Adipocyte (in vitro differentiated cells): ENCODE results near the gene RNF14.

ENCODE experiments used
- DNase-seq: peaks from one replicate; pipeline ENCODE4 v3.0.0-alpha.2; 2015; ENCODE audit warnings: low read depth
- H3K27me3 ChIP-seq: replicated peaks from 2 replicates; pipeline ENCODE4 v1.7.0; 2013; ENCODE audit warnings: mild to moderate bottlenecking, low read length, moderate library complexity; ENCODE audit not compliant: control insufficient read depth, insufficient read depth
- H3K36me3 ChIP-seq: 2 replicates; pipeline ENCODE4 v1.7.0; 2013; ENCODE audit warnings: low read length, mild to moderate bottlenecking, moderate library complexity; ENCODE audit not compliant: control insufficient read depth, insufficient read depth, severe bottlenecking
- H3K4me1 ChIP-seq: 2 replicates; pipeline ENCODE4 v1.7.0; 2013; ENCODE audit warnings: mild to moderate bottlenecking, low read length, moderate library complexity; ENCODE audit not compliant: control insufficient read depth, insufficient read depth
- H3K4me3 ChIP-seq: 2 replicates; pipeline ENCODE4 v1.7.0; 2013; ENCODE audit warnings: mild to moderate bottlenecking, low read length, moderate library complexity
- H3K9ac ChIP-seq: 2 replicates; pipeline ENCODE4 v1.7.0; 2013; ENCODE audit warnings: mild to moderate bottlenecking, low read length, moderate library complexity
- H3K9me3 ChIP-seq: 2 replicates; pipeline ENCODE4 v1.7.0; 2013; ENCODE audit warnings: mild to moderate bottlenecking, low read length, moderate library complexity; ENCODE audit not compliant: control insufficient read depth

The RNF14 gene

DNA sequence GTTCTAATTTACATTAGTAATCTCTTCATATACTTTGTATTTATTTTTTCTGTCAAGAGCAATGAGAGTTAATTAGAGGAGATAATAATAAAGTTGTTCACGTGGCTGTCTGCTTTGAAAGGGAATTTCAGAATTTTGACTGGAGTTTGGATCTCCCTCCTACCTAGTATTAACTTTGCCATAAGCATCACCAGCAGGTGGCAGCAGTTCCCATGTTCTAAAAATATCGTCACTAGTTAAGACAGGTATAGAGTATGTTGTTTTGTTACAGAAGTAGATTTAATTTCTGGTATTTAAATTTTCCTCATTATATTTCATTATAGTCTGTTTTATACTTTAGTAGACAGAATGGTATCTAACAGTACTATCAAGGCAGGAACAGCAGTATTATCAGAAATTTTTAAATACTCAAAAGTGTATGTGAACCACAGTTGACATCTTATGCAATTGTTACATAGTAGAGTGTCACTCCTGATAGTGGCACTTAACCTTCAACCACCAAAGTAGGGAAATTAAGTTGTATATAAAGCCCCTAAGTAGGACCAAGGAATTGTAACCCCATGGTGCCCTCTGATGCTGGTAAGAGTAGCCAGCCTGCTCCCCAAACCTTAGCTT is 23.6 kb downstream of the RNF14 start:
- H3K9ac ChIP-seq, result no peak overlapping the region
- H3K9me3 ChIP-seq, result no peaks in the 10 kb centered on the region
- no peak overlapping the region for H3K4me3 ChIP-seq
- peaks cover 18% of the 10 kb centered on the region for H3K4me1 ChIP-seq
- no peaks in the 10 kb centered on the region for H3K27me3 ChIP-seq
- H3K36me3 ChIP-seq, result peaks cover 51% of the 10 kb centered on the region
- peak; percentile 85 for DNase-seq

DNA sequence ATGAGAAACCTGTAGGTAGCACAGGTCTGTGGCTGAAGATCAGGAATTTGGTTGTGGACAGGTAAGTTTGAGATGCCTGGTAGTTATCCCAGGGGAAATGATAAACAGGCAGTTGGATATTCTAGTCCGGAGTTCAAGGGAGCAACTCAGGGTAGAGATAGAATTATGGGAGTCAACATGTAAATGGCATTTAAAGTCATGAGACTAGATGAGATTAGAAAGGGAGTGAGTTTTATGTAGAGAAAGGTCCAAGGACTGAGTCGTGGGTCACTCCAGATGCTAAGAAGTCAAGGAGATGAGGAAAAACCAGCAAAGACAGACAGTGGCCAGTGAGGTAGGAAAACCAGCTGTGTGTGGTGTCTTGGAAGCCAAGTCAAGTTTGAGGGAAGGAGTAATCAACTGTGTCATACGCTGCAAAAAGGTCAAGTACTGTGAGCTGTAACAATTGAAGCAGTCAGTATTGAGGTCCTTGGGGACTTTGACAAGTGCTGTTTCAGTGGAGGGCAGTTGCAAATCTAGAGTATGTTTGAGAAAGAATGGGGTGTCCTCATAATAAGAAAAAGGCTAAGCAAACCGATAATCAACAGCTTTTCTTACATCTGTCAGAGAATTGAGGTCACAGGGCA is 25.7 kb downstream of the RNF14 start:
- Histone ChIP-seq H3K27me3 (no peaks in the 10 kb centered on the region), H3K4me1 (peaks cover 15% of the 10 kb centered on the region), H3K4me3 (no peak overlapping the region), H3K36me3 (peaks cover 47% of the 10 kb centered on the region), H3K9me3 (no peaks in the 10 kb centered on the region), H3K9ac (no peak overlapping the region)
- no peak for DNase-seq

DNA sequence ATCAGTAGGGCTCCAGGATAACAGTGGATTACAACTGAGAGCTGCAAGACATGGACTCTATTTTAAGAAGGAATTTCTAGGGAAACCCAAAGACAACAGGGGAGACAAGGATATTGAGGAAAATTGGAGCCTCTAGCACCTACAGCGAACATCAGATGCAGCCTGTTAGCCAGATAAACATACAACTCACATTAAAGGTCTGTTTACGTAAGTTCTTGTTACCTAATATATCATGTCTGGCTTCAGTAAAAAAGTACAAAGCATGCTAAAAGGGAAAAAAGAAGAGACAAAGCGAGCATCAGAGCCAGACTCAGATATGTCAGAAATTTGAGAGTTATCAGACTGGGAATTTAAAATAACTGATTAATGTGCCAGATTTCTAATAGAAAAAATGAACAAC is 26.8 kb downstream of the RNF14 start:
- no peak for DNase-seq
- no peaks in the 10 kb centered on the region for H3K27me3 ChIP-seq
- no peak overlapping the region for H3K4me3 ChIP-seq
- no peaks in the 10 kb centered on the region for H3K9me3 ChIP-seq
- H3K9ac ChIP-seq, result no peak overlapping the region
- peaks cover 15% of the 10 kb centered on the region for H3K4me1 ChIP-seq
- H3K36me3 ChIP-seq, result peaks cover 48% of the 10 kb centered on the region

DNA sequence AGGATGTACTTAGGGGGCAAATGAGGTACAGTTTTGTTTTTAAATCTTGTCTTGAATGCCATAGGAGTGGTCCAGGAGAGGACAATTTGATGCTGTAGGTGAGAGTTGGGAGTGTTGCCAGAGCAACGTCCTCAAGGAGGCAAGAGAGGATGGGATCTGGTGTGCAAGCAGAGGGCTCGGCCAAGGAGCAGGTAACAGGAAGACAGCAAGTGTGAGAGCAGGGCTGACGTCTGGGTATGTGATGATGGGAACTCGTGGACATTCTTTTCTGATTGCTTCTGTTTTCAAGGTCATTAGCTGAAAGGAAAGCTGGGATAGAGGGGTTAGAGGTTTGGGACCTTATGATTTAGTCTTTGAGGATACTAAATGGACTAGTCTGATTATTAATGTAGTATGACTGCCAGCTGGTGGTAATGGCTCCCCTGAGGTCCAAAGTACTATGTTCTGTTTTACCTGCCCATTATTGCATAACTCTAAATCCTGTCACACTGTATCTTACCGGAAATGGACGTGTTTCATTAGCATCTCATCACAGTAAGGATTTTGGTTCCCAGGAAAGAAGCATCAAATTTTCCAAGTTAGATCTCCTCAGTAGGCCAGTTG is 28.6 kb downstream of the RNF14 start:
- Histone ChIP-seq H3K9me3 (no peaks in the 10 kb centered on the region), H3K27me3 (no peaks in the 10 kb centered on the region), H3K4me3 (no peak overlapping the region), H3K36me3 (peaks cover 60% of the 10 kb centered on the region), H3K4me1 (peaks cover 15% of the 10 kb centered on the region), H3K9ac (no peak overlapping the region)
- DNase-seq, result no peak

DNA sequence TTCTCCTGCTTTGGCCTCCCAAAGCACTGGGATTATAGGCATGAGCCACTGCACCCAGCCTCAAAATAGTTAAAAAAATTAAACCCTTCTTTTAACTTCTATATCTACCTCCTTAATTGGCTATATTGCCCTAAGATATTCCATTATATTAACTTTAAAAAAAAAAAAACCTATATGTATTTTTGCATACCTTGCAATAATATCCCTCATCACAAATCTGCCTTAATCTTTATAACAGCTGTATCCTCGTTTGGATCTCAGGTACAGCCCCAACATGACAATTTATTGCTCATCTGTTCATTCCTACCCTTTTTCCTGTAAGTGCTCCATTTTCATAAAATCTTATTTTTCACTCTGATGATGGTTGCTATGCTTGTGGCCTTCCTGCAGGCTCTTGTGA is 31.3 kb downstream of the RNF14 start:
- no peaks in the 10 kb centered on the region for H3K9me3 ChIP-seq
- H3K4me3 ChIP-seq, result no peak overlapping the region
- H3K27me3 ChIP-seq, result no peaks in the 10 kb centered on the region
- H3K36me3 ChIP-seq, result peaks cover 69% of the 10 kb centered on the region
- DNase-seq, result no peak
- peaks cover under 1% of the 10 kb centered on the region for H3K4me1 ChIP-seq
- no peak overlapping the region for H3K9ac ChIP-seq

DNA sequence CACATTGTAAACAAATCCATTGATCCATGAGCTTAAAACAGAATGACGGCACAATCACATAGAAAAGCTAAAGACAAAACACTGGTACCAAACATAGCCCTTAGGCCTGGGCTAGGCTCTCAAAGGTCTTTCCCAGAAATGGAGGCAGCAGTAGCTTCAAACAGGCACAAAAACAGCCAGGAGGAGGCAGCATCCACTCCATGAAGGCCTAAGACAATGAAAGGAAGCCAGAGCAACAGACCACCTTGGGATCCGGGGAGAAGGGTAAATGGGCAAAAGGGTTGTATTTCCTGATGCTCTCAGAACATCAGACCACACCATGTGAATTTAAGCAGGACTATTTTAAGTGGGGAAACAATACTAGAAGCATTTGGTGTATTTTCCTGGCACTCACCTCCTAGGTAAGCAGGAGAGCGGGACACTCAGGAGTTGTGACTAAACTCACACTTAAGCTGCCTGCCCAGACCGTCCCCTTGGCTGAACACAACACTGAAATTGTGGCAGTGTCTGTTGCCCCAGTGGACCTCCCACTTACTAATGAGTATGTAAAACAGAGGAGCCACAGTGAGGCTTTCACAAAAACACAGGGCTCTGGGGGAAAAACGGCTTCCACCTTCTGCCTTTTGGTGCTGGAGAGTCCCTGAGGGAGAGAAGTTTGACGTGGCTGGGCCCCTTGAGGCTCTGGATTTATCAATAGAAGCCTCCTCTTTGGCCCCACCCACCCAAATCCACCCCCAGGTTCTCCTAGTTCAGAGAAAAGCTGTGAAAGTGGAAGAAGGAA is 32.0 kb downstream of the RNF14 start:
- no peaks in the 10 kb centered on the region for H3K9me3 ChIP-seq
- no peak overlapping the region for H3K4me3 ChIP-seq
- peak; percentile 13 for DNase-seq
- no peaks in the 10 kb centered on the region for H3K27me3 ChIP-seq
- H3K4me1 ChIP-seq, result no peaks in the 10 kb centered on the region
- peaks cover 75% of the 10 kb centered on the region for H3K36me3 ChIP-seq
- H3K9ac ChIP-seq, result peak overlapping the region; percentile 15

DNA sequence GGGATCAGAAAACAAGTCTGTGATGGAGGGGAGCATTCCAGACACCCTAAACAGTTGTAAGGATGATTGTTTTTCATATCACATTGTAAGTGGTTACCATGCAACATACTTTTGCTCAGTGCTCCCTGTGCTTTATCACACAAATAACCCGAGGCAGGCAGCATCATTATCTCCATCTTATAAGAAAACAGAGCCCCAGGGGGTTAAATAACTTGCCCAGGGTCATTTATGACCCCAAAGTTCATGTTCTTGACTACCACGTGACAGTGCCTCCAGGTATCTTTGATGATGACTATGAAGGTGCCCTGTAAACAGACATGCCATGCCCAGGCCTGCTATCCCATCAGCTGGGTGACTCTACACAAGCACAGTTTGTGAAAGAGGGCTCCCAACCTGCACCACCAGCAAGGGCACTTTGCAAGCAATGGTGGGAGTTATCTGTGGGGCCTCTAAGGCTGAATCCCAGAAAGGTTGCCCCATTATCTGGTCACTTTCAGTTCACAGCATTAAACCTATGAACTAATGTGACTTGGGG is 34.4 kb downstream of the RNF14 start:
- Histone ChIP-seq H3K27me3 (no peaks in the 10 kb centered on the region), H3K4me3 (no peak overlapping the region), H3K9me3 (no peaks in the 10 kb centered on the region), H3K36me3 (peaks cover 64% of the 10 kb centered on the region), H3K4me1 (no peaks in the 10 kb centered on the region), H3K9ac (no peak overlapping the region)
- no peak for DNase-seq

DNA sequence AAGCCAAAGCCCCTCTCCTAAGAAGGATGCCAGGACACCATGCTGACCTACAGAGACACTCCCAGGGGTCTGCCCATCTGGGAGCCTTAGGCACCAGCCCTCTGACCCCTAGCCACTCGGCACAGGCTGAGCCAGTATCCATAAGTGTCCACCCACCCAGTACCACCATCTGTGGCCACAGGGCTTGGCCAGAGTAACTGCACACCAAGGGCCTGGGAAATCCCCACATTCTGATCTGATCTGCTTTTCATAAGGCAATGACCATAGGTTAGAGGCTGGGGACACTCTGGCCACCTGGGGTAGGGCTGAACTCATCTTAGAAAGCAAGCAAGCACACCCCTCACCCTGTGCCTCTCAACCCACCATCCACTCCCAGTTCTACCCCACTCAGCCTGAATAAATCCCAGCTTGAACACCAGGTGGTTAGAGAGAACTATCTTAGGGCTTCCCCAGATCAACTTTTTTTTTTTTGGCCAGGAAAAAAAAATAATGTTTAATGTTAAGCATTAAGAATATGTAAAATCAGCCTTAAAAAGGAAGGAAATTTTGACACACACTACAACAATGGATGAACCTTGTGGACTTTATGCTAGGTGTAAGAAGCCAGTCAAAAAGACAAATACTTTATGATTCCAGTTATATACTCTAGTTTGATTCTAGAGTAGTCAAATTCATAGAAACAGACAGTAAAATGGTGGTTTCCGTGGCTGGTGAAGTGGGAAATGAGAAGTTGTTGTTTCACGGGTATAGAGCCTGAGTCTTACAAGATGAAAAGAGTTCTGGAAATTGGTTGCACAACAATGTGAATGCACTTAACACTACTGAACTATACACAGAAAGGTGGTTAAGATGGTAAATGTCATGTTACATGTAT is 37.7 kb downstream of the RNF14 start:
- Histone ChIP-seq H3K27me3 (no peaks in the 10 kb centered on the region), H3K9ac (no peak overlapping the region), H3K4me3 (no peak overlapping the region), H3K36me3 (peaks cover 49% of the 10 kb centered on the region), H3K4me1 (no peaks in the 10 kb centered on the region), H3K9me3 (no peaks in the 10 kb centered on the region)
- no peak for DNase-seq

DNA sequence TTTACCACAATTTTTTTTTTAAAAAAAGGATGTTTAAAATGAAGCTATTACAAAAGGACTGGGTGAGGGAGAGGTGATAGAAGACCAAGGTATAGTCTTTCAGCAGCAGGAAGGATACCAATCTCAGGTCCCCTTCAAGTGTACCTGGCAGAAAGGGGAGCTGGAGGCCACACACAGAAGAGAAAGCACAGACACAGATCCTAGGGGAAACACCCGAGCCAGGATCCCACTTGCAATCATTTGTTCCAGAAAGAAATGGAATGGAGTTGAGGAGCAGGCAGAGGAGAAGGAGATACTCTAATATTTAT is 38.3 kb downstream of the RNF14 start:
- no peaks in the 10 kb centered on the region for H3K27me3 ChIP-seq
- H3K9me3 ChIP-seq, result no peaks in the 10 kb centered on the region
- DNase-seq, result no peak
- H3K9ac ChIP-seq, result no peak overlapping the region
- peaks cover 44% of the 10 kb centered on the region for H3K36me3 ChIP-seq
- no peak overlapping the region for H3K4me3 ChIP-seq
- peaks cover 4% of the 10 kb centered on the region for H3K4me1 ChIP-seq

DNA sequence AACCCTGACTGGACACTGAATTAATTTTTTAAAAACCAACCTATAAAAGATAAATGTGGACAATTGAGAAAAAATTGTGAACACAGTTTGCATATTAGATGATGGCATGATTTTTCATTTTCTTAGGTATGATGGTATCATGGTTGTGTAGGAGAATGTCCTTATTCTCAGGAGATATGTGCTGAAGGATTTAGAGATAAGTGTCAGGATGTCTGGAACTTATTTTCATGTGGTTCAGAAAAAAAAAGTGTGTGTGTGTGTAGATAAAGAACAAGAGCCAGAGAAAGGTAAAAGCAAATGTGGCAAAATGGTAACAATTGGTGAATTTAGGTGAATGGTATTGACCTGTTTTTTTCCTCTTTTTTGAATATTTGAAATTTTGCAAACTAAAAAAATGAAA is 39.9 kb downstream of the RNF14 start:
- H3K36me3 ChIP-seq, result peaks cover 28% of the 10 kb centered on the region

More for the DNA sequence above, 39.9 kb downstream of the RNF14 start:
- Histone ChIP-seq H3K27me3 (no peaks in the 10 kb centered on the region), H3K4me1 (peaks cover 16% of the 10 kb centered on the region), H3K4me3 (no peak overlapping the region), H3K9me3 (no peaks in the 10 kb centered on the region), H3K9ac (no peak overlapping the region)
- DNase-seq, result no peak
